GM12878 (cell line): ENCODE measurements around the gene C10orf90. TPM values are rescaled to one million over a fixed set of nuclear protein-coding genes. Genes with fewer than 3 reads are reported as not detected.

Source experiments
- ATAC-seq: fragments of 200-7000 bp; cut with Tn5 transposase; 3 replicates; pipeline ENCODE4 v1.9.1; 2020; ENCODE audit warnings: mild to moderate bottlenecking, moderate library complexity
- BruUV-seq: library from RNA; stranded (reverse); fragments of 400-500 nt; replicated peaks from 2 replicates; lab custom pipeline; 2021; lab: Mats Ljungman, UMichigan
- CTCF ChIA-PET: fragments of 300-600 bp; sonication (Branson Sonifier 250); formaldehyde crosslinking; extraction: SDS; loops from one replicate; lab custom pipeline; 2021; ENCODE audit warnings: inconsistent platforms; lab: Yijun Ruan, JAX
- POLR2A ChIA-PET: fragments of 350-600 bp; formaldehyde crosslinking; extraction: SDS; loops from one replicate; lab custom pipeline; 2021; ENCODE audit warnings: inconsistent platforms; lab: Charles Lee
- RAD21 ChIA-PET: fragments of 300-600 bp; sonication (Branson Sonifier 250); formaldehyde crosslinking; loops from one replicate; lab custom pipeline; 2023; ENCODE audit warnings: antibody characterized with exemption; ENCODE audit not compliant: unreplicated experiment; lab: Charles Lee
- SMC1A ChIA-PET: fragments of 300-600 bp; sonication (Branson Sonifier 250); formaldehyde crosslinking; loops from one replicate; lab custom pipeline; 2023; ENCODE audit not compliant: unreplicated experiment, uncharacterized antibody; lab: Charles Lee
- DNase-seq: peaks from one replicate; pipeline ENCODE4 v3.0.0-alpha.2; 2011; ENCODE audit warnings: low read depth, low spot score
- FAIRE-seq: peaks from 3 replicates; lab custom pipeline; 2011; peaks lifted over from hg19 to GRCh38; lab: Jason Lieb, UNC
- H2AFZ ChIP-seq: 2 replicates; pipeline ENCODE4 v1.6.0; 2011; ENCODE audit warnings: low read depth, low read length, control low read depth; ENCODE audit not compliant: control insufficient read depth
- H3K27ac ChIP-seq: 2 replicates; pipeline ENCODE4 v1.5.1; 2011; ENCODE audit warnings: control low read depth; ENCODE audit not compliant: control insufficient read depth, insufficient read depth
- H3K27me3 ChIP-seq, 2 experiments: replicated peaks in 1 of 2; 2 replicates each; pipeline versions ENCODE4 v1.6.0 to v1.6.1; 2011; ENCODE audit warnings: low read length in 1 of 2; ENCODE audit not compliant: control insufficient read depth in 2 of 2, insufficient read depth in 2 of 2
- H3K36me3 ChIP-seq, 2 experiments: 2 replicates each; pipeline ENCODE4 v1.5.1; 2011; ENCODE audit warnings: low read length in 1 of 2; ENCODE audit not compliant: control insufficient read depth in 2 of 2, insufficient read depth in 2 of 2
- H3K4me1 ChIP-seq: 2 replicates; pipeline ENCODE4 v1.6.1; 2011; ENCODE audit warnings: mild to moderate bottlenecking, low read length, moderate library complexity, mixed read lengths; ENCODE audit not compliant: control insufficient read depth, insufficient read depth
- H3K4me2 ChIP-seq: 2 replicates; pipeline ENCODE4 v1.6.0; 2011; ENCODE audit warnings: control low read depth; ENCODE audit not compliant: control insufficient read depth, insufficient read depth
- H3K4me3 ChIP-seq: fragments of 200-600 bp; sonication (generic); 2 replicates; pipeline ENCODE4 v1.5.1; 2016
- H3K79me2 ChIP-seq: 2 replicates; pipeline ENCODE4 v1.6.0; 2011; ENCODE audit warnings: low read length; ENCODE audit not compliant: control insufficient read depth, insufficient read depth
- H3K9ac ChIP-seq: 2 replicates; pipeline ENCODE4 v1.8.0; 2011; ENCODE audit warnings: low read length, control low read depth, mixed read lengths; ENCODE audit not compliant: control insufficient read depth, insufficient read depth
- H3K9me3 ChIP-seq: replicated peaks from 3 replicates; pipeline ENCODE4 v1.5.1; 2011; ENCODE audit warnings: mild to moderate bottlenecking, low read length; ENCODE audit not compliant: control insufficient read depth, insufficient read depth
- H4K20me1 ChIP-seq: 2 replicates; pipeline ENCODE4 v1.6.0; 2011; ENCODE audit not compliant: control insufficient read depth, insufficient read depth
- ASH2L ChIP-seq: fragments of 300-600, 200-600 bp; sonication (generic); IDR thresholded peaks from 2 replicates; pipeline ENCODE4 v1.6.1; 2017; ENCODE audit warnings: low read depth, mild to moderate bottlenecking, borderline replicate concordance
- BACH1 ChIP-seq: fragments of 450-650 bp; IDR thresholded peaks from 2 replicates; pipeline ENCODE4 v1.6.1; 2017; ENCODE audit warnings: mild to moderate bottlenecking, borderline replicate concordance
- CBX3 ChIP-seq: fragments of 200-600 bp; sonication (generic); IDR thresholded peaks from 2 replicates; pipeline ENCODE4 v1.6.1; 2016; ENCODE audit warnings: low read depth, borderline replicate concordance
- CEBPB ChIP-seq, 2 experiments: fragments of 150-350 bp in 1 of 2; IDR thresholded peaks; 2 replicates each; pipeline ENCODE4 v1.6.1; 2012 to 2014; ENCODE audit warnings: low read depth in 2 of 2, low read length in 2 of 2, borderline replicate concordance in 1 of 2, inconsistent platforms in 1 of 2
- CHD2 ChIP-seq: IDR thresholded peaks from 2 replicates; pipeline ENCODE4 v1.6.1; 2011; ENCODE audit warnings: low read depth, low read length, improper control_type of control experiment, borderline replicate concordance
- NR2C2 ChIP-seq: IDR thresholded peaks from 2 replicates; pipeline ENCODE4 v1.6.1; 2011; ENCODE audit warnings: borderline replicate concordance, low read depth; ENCODE audit not compliant: control insufficient read depth, insufficient read length
- PAX8 ChIP-seq: fragments of 450-650 bp; IDR thresholded peaks from 2 replicates; pipeline ENCODE4 v1.6.1; 2017; ENCODE audit warnings: mild to moderate bottlenecking, moderate library complexity
- RBBP5 ChIP-seq: fragments of 200-600 bp; sonication (generic); conservative IDR thresholded peaks from 2 replicates; pipeline ENCODE4 v1.6.1; 2016
- RCOR1 ChIP-seq: conservative IDR thresholded peaks from 2 replicates; pipeline ENCODE4 v1.6.1; 2012; ENCODE audit warnings: low read depth, low read length, improper control_type of control experiment
- SIN3A ChIP-seq: IDR thresholded peaks from 2 replicates; pipeline ENCODE4 v1.6.1; 2012; ENCODE audit warnings: low read depth, low read length, improper control_type of control experiment
- SMAD1 ChIP-seq: fragments of 450-650 bp; IDR thresholded peaks from 2 replicates; pipeline ENCODE4 v1.6.1; 2018; ENCODE audit warnings: mild to moderate bottlenecking, low read depth; ENCODE audit not compliant: partially characterized antibody
- SREBF2 ChIP-seq: IDR thresholded peaks from 2 replicates; pipeline ENCODE4 v1.6.1; 2012; ENCODE audit warnings: mild to moderate bottlenecking, low read length
- SUPT20H ChIP-seq: IDR thresholded peaks from 2 replicates; pipeline ENCODE4 v1.6.1; 2011; ENCODE audit warnings: low read depth, mild to moderate bottlenecking, low read length, moderate library complexity, borderline replicate concordance; ENCODE audit not compliant: control insufficient read depth
- TBL1XR1 ChIP-seq: IDR thresholded peaks from 2 replicates; pipeline ENCODE4 v1.6.1; 2012; ENCODE audit warnings: low read depth, low read length, improper control_type of control experiment
- ZNF207 ChIP-seq: fragments of 450-650 bp; IDR thresholded peaks from 2 replicates; pipeline ENCODE4 v1.6.1; 2014; ENCODE audit warnings: antibody characterized with exemption, mild to moderate bottlenecking, borderline replicate concordance
- ZNF622 ChIP-seq: fragments of 450-650 bp; IDR thresholded peaks from 2 replicates; pipeline ENCODE4 v1.6.1; 2017; ENCODE audit warnings: mild to moderate bottlenecking, inconsistent platforms
- WGBS: methylation state at CpG from one replicate; pipeline ENCODE4 v1.1.6; 2016; ENCODE audit warnings: low lambda C conversion rate; ENCODE audit not compliant: insufficient replicate concordance, insufficient coverage; ENCODE audit errors: missing lambda C conversion rate; 5-methylcytosine and 5-hydroxymethylcytosine counted together
- in situ Hi-C: fragments of 300-500 bp; cut with MboI; formaldehyde crosslinking; loops from 9 replicates; pipeline ENCODE4 v1.14.3; 2018; ENCODE audit warnings: mixed read lengths
- intact Hi-C: fragments of 100-400 bp; cut with micrococcal nuclease; formaldehyde crosslinking; loops from one replicate; pipeline ENCODE4 v1.14.2; 2022; ENCODE audit not compliant: unreplicated experiment
- polyA plus RNA-seq, 11 experiments: library from polyadenylated mRNA; depleted of rRNA in 4 of 11; unstranded in 6 of 11; stranded (reverse) in 5 of 11; fragments of >200 nt; fragmentation: Nextera tagmentation in 4 of 11; fragmentation: Illumina TruSeq in 1 of 11; extraction: Ambion mirVana in 4 of 11; extraction: Trizol in 1 of 11; gene quantifications; 1 replicate in 1 of 11; 2 replicates in 10 of 11; pipeline versions ENCODE4 v1.2.1 to v1.2.3, GENCODE V29; 2011 to 2016; ENCODE audit warnings: inconsistent platforms in 2 of 11, missing spikeins in 2 of 11, low read depth in 1 of 11
- total RNA-seq, 4 experiments: library from RNA; depleted of rRNA in 3 of 4; stranded (reverse); fragments of >200 nt in 3 of 4; fragmentation: Illumina TruSeq in 1 of 4; extraction: Trizol in 1 of 4; gene quantifications; 2 replicates each; pipeline versions ENCODE4 v1.2.1 to v1.2.3, GENCODE V29; 2013 to 2021
- TF ChIP-seq, protein P1 (sequence below): fragments of 450-650 bp; IDR thresholded peaks from 2 replicates; pipeline ENCODE4 v1.6.1; 2017; ENCODE audit warnings: mild to moderate bottlenecking, low read depth, inconsistent platforms; ENCODE audit not compliant: poor library complexity, severe bottlenecking
- TF ChIP-seq, protein P2 (sequence below): fragments of 450-650 bp; IDR thresholded peaks from 2 replicates; pipeline ENCODE4 v1.6.1; 2018; ENCODE audit warnings: mild to moderate bottlenecking, low read depth, moderate library complexity; ENCODE audit not compliant: partially characterized antibody

C10orf90 gene
- total and polyA plus RNA-seq, 10 of the 15 experiments (the other 5 are each of a cell fraction or from before 2014, with no cell fraction given), result 0.04 TPM; not detected in 9

DNA sequence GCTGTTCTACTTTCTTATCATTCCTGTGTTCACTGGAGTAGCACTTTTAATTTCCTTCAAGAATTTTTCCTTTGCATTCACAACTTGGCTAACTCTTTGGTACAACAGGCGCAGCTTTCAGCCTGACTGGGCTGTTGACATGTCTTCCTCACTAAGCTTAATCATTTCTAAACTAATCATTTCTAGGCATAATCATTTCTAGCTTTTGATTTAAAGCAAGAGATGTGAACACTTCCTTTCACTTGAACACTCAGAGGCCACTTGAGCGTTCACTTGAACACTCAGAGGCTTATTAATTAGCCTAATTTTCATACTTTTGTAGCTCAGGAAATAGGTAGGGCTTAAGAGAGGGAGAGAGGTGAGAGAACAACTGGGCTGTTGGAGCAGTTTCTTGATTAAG lies 15.9 kb downstream of the C10orf90 start:
- no peaks in the 10 kb centered on the region for H3K79me2 ChIP-seq
- H3K4me3 ChIP-seq, result no peak overlapping the region
- in situ Hi-C loops, result no loop called here
- H4K20me1 ChIP-seq, result no peaks in the 10 kb centered on the region
- CTCF ChIA-PET, result no interaction called here
- no peaks in the 10 kb centered on the region for H3K4me1 ChIP-seq
- no peak overlapping the region for H3K27ac ChIP-seq
- H3K4me2 ChIP-seq, result no peak overlapping the region
- H3K27me3 ChIP-seq, result no peaks in the 10 kb centered on the region
- intact Hi-C loops, result no loop called here
- H3K9ac ChIP-seq, result no peak overlapping the region
- no peaks in the 10 kb centered on the region for H3K9me3 ChIP-seq
- RAD21 ChIA-PET, result interaction anchor here (0.6 kb wide), 1 partner anchor 656 kb away, joined by 3 read pairs; no protein-coding TSS in a partner anchor
- no peak for FAIRE-seq
- H3K36me3 ChIP-seq, result no peaks in the 10 kb centered on the region
- 0% methylated on average over 2 of the region's 2 CpGs for WGBS
- TF ChIP-seq RCOR1, result no peak
- TF ChIP-seq SIN3A, result no peak
- TF ChIP-seq SREBF2, result no peak
- TF ChIP-seq CHD2, result no peak
- TF ChIP-seq SMAD1, result no peak
- TF ChIP-seq RBBP5, result no peak
- TF ChIP-seq CBX3, result no peak
- TF ChIP-seq PAX8, result no peak
- TF ChIP-seq CEBPB (IDR thresholded peaks at IDR 0.05; ENCODE audit: borderline replicate concordance in 1 of 2, low read depth in 2 of 2, low read length in 2 of 2), result no peak
- TF ChIP-seq NR2C2, result no peak
- TF ChIP-seq, protein P1, sequence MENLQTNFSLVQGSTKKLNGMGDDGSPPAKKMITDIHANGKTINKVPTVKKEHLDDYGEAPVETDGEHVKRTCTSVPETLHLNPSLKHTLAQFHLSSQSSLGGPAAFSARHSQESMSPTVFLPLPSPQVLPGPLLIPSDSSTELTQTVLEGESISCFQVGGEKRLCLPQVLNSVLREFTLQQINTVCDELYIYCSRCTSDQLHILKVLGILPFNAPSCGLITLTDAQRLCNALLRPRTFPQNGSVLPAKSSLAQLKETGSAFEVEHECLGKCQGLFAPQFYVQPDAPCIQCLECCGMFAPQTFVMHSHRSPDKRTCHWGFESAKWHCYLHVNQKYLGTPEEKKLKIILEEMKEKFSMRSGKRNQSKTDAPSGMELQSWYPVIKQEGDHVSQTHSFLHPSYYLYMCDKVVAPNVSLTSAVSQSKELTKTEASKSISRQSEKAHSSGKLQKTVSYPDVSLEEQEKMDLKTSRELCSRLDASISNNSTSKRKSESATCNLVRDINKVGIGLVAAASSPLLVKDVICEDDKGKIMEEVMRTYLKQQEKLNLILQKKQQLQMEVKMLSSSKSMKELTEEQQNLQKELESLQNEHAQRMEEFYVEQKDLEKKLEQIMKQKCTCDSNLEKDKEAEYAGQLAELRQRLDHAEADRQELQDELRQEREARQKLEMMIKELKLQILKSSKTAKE, result no peak
- no peak for TF ChIP-seq BACH1
- TF ChIP-seq SUPT20H, result no peak
- no peak for TF ChIP-seq ASH2L
- TF ChIP-seq ZNF207, result no peak
- TF ChIP-seq ZNF622, result no peak
- no peak for TF ChIP-seq TBL1XR1
- TF ChIP-seq, protein P2, sequence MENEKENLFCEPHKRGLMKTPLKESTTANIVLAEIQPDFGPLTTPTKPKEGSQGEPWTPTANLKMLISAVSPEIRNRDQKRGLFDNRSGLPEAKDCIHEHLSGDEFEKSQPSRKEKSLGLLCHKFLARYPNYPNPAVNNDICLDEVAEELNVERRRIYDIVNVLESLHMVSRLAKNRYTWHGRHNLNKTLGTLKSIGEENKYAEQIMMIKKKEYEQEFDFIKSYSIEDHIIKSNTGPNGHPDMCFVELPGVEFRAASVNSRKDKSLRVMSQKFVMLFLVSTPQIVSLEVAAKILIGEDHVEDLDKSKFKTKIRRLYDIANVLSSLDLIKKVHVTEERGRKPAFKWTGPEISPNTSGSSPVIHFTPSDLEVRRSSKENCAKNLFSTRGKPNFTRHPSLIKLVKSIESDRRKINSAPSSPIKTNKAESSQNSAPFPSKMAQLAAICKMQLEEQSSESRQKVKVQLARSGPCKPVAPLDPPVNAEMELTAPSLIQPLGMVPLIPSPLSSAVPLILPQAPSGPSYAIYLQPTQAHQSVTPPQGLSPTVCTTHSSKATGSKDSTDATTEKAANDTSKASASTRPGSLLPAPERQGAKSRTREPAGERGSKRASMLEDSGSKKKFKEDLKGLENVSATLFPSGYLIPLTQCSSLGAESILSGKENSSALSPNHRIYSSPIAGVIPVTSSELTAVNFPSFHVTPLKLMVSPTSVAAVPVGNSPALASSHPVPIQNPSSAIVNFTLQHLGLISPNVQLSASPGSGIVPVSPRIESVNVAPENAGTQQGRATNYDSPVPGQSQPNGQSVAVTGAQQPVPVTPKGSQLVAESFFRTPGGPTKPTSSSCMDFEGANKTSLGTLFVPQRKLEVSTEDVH, result no peak
- TF ChIP-seq, all 136 proteins: peak for 0
- POLR2A ChIA-PET, result no interaction called here
- no peak overlapping the region for H2AFZ ChIP-seq
- SMC1A ChIA-PET, result no interaction called here
- DNase-seq, result no peak
- no TSS peak for BruUV-seq
- no peak for ATAC-seq
